GM18868 (cell line): ENCODE measurements around the gene SOX5.
A peak's percentile ranks its signal among the peaks of the same experiment; 100 is the strongest.

Source experiments
- ATAC-seq: cut with Tn5 transposase; IDR thresholded peaks from one replicate; pipeline ENCODE4 v1.9.1; 2021; ENCODE audit warnings: mild to moderate bottlenecking, moderate library complexity; ENCODE audit not compliant: unreplicated experiment

SOX5 gene

DNA sequence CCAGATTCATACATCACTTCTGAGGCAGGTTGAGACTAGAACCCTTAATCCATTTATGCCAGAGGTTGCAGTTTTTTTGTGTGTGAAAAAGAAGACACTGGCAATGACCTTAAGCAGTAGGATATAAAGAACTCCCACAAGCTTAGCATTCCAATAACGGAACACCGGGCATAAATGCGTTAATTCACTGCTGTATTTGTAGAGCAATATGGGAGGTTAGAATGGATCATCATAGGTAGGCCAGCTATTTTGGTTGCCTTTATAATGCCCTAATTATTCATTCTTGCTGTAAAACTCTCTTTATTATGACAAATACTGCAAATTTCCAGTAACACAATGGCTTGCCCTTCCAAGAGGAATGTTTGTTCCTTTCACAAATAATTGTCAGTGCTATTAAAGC is 322.7 kb downstream of the SOX5 start:
- no peak for ATAC-seq

DNA sequence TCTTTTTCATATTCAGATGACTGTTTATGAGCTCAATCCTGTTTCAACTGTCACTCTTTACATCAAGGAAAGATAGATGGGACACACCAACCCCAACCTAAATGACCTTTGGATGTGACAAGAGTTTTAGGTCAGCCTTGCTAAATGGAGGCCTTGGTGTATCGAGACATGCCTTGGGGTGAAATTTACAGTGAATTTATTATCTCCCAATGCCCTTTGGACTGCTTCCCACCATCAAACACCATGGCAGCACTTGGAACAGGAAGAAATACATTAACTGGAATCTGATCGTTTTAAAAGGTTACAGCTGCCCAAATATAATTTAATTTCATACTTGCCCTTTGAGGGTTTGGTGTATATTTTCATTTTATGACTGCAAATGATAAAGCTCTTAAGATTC is 327.6 kb downstream of the SOX5 start:
- ATAC-seq: no peak

DNA sequence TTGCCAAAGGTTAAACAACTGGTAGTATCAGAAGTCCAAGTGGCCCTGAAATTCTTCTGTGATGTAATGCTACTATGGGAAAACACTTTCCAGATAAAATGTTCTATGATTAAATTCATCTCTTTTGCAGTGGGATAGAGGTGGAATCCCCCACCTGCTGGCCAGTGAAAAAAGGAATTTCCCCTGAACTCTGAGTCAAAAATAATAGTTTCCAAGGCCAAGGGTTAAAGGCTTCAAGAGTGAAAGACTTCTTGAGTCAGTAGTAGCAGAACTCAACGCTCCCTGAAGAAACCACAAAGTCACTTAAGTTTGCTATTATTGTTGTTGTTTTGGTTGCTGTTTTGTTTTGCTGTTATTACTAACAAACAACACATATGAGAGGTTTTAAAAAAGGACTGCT is 330.8 kb downstream of the SOX5 start:
- no peak for ATAC-seq

DNA sequence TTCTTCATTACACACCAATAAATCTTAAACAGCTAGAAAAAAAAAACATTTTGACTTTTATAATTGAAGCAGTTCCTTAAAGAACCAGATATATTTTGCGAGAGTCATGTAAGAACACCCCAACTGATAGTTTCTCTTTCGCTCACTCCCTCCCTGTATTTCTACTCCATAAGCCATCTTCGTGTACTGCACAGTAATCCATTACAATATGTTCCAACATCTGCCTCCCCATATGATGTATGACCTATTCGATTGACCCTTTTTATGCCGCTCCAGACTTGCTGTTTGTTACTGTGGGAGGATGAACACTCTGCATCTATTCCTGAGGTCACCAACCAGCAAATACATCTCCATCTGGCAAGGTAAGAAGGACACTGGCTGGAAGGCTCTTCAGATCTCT is 331.7 kb downstream of the SOX5 start:
- no peak for ATAC-seq

DNA sequence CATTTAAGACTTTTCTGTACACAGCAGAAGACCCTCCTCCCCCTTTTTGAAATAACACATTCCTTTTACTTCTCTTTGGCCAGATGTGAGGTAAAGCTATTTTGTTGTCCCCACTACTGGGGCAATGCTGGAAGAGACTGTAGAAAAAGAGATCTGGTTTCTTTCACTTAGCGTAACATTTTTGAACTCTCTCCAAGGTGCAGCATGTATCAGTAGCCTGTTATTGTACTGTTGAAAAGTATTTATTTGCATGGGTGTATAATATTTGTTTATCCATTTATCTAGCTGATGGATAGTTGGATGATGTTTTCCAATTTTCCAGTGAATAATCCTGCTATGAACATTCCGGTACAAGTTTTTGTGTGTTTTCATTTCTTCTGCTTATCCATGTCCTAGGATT is 335.2 kb downstream of the SOX5 start:
- ATAC-seq: no peak

DNA sequence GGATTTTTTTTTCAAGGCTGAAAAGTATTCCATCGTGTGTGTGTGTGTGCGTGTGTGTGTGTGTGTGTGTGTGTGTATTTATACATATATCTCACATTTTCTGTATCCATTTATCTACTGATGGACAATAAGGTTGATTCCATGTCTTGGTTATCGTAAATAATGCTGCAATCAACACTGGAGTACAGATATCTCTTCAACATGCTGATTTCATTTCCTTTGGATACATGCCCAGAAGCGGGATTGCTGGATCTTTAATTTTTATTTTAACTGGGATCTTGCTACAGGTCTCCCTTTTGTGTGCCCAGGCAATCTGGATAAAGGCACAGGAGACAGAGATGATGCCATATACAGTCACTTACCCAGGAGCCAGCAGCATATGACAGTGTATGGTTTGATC is 338.1 kb downstream of the SOX5 start:
- no peak for ATAC-seq

DNA sequence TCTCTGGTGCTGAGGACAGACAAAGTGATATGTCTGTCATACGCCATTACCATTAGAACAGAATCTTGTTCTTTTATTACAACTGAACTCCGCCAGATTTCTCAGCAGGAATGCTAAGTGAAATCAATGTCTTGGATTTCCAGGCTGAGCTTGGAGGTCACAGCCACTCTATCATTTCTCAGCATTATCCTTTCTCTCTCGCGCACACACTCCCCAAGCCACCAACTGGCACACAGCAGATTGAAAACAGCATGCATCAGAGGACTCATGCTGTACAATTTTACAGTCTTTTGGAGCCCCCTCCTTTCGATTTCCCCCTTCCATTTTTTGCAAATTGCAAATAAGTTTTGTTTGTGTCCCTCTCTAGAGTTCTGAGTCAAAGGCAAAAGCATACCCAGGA is 348.6 kb downstream of the SOX5 start:
- ATAC-seq: no peak

DNA sequence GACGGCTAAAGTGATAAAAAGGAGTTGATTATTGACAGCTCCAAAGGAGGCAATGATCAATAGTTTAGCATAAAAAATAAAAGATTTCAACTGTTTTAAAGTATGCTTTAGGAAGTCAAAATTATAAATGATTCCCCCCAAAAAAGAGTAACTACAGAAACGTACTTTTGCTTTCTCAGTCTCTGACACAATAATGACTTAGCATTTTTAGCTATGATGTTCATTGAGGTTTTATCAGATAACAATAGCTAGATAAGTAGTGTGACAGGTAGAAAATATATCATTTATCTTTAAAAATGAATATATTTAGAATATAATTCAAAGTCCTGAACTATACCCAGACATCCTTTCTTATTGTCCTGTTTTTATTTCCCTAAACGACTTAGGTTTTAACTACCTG is 352.9 kb downstream of the SOX5 start:
- no peak for ATAC-seq

DNA sequence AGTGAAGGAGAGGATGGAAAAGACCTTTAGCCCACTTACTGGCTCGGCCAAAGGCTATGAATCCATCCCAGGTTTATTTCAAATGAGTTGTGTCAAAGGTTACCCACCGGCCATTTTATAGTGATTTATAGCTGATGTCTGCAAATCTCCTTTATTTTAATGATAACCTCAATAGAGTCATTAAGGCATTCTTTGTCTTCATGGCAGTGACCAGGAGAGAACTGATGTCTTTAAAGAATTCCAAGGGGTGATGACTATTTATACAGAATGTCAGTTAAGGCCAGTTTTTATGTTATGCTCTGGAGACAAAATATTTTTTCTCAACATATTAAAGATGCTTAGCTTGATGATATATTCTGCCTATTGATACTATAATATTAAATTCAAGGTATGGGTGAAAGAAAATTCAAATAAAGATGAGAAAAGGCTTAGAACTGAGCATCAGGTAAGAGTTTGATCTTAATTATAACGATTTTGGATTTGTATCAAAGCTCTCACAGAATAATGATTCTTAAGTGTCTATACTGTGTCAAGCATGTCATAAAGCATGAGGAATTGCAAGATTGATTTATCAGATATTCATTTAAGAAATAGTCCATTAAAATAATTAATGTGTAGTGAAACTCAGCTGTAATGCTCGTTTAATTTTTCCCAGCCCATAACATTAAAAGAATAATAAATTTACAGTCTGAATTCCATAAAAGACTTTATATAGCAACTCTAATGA is 361.5 kb downstream of the SOX5 start:
- no peak for ATAC-seq

DNA sequence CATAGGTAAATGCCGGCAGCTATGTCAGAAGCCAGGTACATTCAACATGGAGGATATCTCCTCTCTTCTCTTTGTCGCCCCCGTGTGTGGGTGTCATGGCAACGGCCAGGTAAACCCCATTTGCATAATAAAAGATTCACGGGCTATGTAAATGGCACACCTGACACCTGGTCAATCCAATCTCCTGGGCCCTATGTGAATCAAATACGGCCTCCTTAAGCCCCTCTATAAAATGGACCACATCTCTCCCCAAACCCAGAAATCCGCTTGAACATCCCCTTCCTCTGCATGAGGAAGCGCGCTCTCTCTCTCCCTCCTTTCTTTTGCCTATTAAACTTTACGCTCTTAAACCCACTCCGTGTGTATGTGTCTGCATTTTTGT is 363.7 kb downstream of the SOX5 start:
- ATAC-seq: no peak

DNA sequence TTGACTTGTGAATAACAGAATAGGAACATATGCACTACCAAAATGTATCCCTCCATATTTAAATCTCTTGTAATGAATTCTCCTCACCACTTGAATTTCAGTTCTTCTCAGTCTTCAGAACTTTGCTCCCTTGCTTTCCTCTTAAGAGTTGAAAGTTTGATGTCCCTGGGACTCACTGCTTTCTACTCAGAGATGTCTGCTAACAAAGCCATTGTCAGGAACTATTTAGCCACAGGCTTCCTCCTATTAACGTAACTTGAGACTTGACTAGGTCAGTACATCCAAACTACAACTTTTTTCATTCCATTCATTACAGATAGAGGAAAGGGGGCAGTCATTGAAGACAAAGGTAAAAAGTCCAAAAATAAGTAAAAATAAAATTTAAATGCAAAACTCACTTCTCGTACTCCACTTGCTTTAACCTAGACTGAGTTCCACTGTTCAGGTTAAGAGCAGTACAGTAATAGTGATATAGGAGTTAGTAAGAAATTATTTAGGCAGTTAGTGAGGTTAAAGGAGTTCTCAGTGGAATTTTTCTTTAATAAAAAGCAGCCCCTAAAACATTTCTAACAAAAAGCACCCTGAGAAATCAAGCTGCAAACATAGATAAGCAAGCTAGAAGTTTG is 364.2 kb downstream of the SOX5 start:
- no peak for ATAC-seq

DNA sequence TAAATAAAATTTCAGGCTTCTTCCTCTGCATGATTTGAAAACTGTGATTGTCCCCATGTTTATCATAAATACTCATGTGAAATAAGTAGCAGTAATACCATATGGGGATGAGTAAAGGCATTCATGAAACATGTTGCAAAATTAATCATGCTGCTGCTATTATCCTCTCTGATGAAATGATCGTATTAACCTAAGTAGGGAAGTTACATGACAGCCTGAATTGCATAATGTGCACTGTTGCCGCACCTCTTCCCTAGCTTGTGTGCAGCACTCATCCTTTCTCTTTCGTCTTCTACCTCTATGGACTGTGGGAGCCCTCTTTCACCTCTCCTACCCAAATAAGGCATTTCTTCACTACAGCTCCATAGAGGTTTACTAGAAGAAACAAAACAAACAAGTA is 367.6 kb downstream of the SOX5 start:
- no peak for ATAC-seq

DNA sequence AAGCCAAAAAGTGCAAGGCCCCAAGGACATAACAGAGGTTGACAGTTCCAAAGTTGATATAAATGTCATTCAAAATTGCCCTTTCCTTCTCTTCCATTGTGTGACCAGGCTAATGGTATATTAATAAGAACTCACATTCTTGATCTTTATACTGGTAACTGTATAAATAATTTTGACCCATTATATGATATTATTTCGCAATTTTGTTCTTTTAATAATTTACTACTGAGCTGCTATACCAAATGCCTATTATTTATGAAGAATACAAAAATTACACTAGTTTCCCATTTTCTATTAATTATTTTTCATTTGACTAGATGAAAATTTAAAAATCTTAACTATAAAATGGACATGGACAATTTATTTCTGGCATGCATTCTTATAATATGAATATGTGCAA is 370.2 kb downstream of the SOX5 start:
- no peak for ATAC-seq

DNA sequence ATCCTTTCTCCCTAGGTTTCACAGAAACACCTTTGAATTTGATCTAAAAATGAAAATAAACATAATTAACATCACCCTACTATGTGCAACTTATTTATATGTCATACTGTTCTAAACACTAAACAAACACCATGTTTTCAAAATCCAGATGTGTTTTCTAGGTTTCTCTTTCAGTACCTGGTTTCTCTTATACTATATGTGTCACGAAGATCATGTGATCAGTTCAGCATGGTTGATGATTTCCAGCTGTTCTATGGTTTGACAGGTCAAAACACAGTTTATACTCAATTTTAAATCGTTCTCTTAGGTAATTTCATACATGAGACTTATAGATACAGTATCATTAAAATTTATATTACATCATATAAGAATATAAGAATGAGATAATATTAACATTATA is 373.1 kb downstream of the SOX5 start:
- peak; percentile 60 for ATAC-seq

DNA sequence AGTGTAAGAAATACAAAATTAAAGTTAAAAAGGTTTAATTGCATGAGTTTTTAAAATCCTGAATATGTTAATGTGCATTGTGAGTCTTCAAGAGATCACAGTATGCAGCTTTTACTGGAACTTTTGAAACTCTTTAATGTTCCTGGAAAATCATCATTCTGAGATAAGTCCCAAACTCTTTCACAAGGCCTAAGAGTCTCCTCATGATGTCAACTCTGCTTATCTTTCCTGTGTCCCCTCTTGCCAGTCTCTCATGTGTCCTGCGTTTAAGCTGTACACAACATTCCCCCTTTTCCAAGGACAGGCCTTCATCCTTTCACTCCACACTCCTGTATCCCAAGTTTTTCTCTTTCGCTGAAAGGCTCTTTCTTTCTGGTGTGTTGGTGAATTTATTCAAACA is 380.1 kb downstream of the SOX5 start:
- ATAC-seq: no peak

DNA sequence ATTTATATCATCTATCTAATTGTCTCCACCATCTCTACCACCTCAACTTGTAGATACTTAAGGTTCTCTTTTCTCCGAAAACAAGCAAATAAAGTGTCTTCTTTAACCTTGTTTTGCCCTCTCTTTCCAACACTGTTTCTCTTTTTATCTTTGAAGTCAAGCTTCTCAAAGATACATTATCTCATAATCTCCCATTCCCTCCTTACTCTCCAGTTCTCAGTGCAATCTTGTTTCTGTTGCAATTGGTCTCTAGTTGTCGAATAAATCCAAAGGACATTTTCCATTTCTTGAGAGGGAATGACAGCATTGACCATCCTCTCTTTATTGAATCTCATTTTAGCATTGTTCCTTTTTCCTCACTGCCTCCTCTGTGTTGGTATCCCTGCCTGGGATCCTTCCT is 383.3 kb downstream of the SOX5 start:
- no peak for ATAC-seq

DNA sequence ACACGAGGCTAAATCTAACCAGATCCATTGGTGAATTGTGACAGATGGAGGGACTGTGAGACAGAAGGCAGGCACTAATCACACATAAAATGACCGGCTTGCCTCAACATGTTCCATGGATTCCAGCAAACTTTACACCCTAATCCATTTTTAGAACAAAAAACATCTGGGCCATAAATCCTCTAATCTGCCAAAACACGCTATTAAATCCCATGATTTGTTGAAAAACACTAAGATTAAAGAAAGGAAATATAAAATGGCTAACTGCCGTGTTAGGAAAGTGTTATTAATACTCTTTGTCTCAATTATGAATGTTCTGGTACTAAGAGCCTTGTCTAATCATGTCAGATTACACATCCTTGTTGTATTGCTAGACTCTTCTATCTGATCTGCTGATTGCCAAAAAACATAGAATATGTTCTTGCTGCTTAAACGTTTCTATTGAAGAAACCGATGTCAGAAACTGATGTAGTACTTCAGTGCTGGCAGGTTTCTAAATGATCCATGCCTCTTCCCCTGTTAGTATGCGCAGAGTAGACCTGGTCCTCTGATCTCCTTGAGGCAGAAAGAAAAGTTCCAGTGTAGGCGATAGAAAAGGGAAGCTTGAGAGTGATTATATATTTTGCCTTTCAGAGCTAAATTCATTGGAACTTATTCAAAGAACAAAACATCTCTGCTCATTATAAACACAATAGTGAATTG is 384.9 kb downstream of the SOX5 start:
- ATAC-seq: no peak

DNA sequence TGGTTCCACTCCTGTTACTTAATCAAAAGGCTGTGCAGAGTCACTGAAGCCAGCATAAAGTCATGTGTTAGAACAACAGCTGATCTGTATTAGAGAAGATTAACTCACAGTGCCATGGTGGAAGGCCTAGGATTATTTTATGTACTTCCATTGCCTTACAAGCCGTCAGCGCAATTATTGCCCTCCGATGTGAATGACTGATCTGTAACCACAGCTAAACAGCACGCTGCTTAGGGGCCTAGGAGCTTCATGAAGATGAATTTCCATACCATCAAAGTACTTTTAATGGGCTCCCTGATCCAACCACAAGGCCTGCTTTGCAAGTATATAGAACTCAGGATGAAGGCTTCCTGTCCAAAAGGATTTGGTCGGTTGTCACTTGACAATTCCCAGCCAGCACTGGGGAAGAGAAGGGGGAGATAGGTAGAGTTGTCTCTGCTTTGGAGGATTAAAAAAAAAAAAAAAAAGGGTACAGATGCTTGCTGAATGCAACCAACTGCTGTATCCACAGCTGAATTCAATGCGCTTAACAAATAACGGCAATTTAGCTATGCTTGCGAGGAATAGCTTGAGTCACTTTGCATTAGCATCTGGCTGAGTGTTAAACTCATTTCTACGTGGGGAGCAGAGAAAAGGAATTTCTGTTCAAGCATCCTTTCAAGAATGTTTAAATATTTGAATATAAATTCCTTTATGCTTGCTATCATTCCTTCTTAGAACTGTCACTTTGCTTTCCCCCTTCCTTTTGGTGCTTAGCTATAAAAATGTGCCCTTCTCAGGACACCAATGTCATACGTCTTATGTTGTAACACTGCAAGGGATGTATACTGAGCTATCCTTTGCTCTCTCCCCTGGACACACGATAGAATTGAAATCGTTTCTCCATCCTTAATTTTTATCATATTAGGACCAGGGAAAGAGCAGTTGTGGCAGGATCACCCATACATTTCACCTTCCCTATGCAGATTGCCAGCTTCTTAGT is 387.8 kb downstream of the SOX5 start:
- ATAC-seq: no peak

DNA sequence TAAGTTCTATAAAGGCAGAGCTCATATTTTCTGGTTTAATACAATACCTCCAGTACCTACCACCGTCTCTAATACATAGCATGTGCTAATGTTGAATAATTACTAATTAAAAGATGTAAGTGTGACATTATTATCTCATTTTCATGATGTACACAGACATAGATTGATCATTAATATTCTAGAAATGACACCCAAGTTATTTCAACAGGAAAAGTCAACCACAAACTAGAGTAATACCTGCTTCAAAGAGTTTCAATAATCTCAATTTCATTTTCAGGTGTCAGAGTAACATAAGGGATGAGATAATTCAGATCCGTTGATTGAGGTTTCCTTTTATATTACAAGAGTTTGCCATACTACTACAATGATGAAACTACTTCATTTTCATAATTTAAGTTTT is 388.9 kb downstream of the SOX5 start:
- no peak for ATAC-seq

DNA sequence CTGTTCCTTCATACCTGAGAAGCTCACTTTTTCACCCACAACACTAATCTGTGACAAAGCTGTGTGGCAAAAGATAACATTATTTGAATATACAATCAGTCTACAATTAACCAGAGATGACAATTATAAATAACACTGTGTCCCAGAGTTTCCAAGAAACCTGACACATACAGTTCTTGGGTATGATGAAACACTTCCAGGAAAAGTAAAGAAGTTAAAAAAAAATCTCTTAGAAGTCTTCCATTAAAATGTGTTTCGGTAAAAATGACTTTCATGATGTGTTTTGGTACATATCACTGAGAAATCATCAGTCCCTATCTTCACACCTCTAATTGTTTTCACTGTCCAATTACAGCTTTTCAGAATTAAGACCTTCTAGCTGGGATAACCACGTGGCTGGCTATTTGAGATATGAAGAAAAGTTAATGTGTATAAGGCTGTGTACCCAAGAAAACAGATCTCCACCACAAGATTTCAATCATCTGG is 390.2 kb downstream of the SOX5 start:
- ATAC-seq: no peak

DNA sequence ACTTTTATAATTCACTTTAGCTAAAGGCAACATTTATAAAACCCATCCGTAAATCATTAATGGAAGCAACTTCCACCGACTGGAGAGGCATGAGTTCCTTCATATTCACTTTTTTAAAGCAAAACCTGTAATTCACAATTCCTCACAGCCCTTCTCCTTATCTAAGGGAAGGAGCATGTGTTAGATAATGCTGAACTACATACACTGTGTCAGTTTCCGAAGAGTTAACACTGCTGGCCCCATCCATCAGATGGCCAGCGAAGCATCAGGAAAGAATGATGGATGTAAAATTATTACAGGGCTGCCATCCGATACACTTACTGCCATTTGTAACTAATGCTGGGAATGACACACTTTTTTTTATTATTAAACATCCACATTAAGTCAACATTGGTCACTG is 392.8 kb downstream of the SOX5 start:
- ATAC-seq: no peak
